Occipital lobe (tissue), 2 donors: Measurements from ENCODE around the gene SGCG. TPM values are rescaled to one million over a fixed set of nuclear protein-coding genes. Genes with fewer than 3 reads are reported as not detected.

Experiments used
- small RNA-seq: library from RNA; depleted of rRNA; stranded (forward); fragments of <200 nt; gene quantifications from one replicate; pipeline ENCODE3, GENCODE V24; 2014
- total RNA-seq: library from RNA; depleted of rRNA; stranded (reverse); fragments of >200 nt; gene quantifications from one replicate; pipeline ENCODE4 v1.2.3, GENCODE V29; 2014

SGCG gene
- total RNA-seq, 1 donor from 2014 or later: 0.16 TPM

Small RNAs within 50 kb of the gene (small RNA-seq; reads per million reads assigned to genes)
- gene RNU6-58P: not detected
- 0.09 reads per million for gene RNY3P4
